Liver (tissue), 9 donors: ENCODE measurements around the gene NGLY1. TPM values are rescaled to one million over a fixed set of nuclear protein-coding genes. Genes with fewer than 3 reads are reported as not detected.
A peak's percentile ranks its signal among the peaks of the same experiment; 100 is the strongest.

Experiments
- DNase-seq: peaks from one replicate; pipeline ENCODE4 v3.0.0-alpha.2; 2017; ENCODE audit warnings: low spot score
- H3K27ac ChIP-seq, 2 donors: one replicate each; pipeline ENCODE4 v1.7.0; 2013; ENCODE audit warnings: inconsistent platforms in 2 of 2, low read length in 2 of 2, control low read depth in 1 of 2, low read depth in 1 of 2, mild to moderate bottlenecking in 1 of 2
- H3K27me3 ChIP-seq, 4 donors: one replicate each; pipeline versions ENCODE4 v1.6.1 to v1.7.0; 2013; ENCODE audit warnings: low read length in 3 of 4, inconsistent platforms in 1 of 4, mild to moderate bottlenecking in 1 of 4, moderate library complexity in 1 of 4; ENCODE audit not compliant: control insufficient read depth in 4 of 4, insufficient read depth in 4 of 4
- H3K36me3 ChIP-seq, 4 donors: one replicate each; pipeline versions ENCODE4 v1.6.1 to v1.7.0; 2013; ENCODE audit warnings: low read length in 3 of 4, mild to moderate bottlenecking in 3 of 4, low read depth in 1 of 4, moderate library complexity in 1 of 4; ENCODE audit not compliant: control insufficient read depth in 4 of 4, insufficient read depth in 3 of 4
- H3K4me1 ChIP-seq, 4 donors: one replicate each; pipeline versions ENCODE4 v1.6.1 to v1.7.0; 2013; ENCODE audit warnings: low read length in 3 of 4, mild to moderate bottlenecking in 3 of 4, moderate library complexity in 1 of 4; ENCODE audit not compliant: control insufficient read depth in 4 of 4, insufficient read depth in 4 of 4
- H3K4me3 ChIP-seq, 3 donors: one replicate each; pipeline versions ENCODE4 v1.6.1 to v1.7.0; 2013; ENCODE audit warnings: low read length in 3 of 3, control low read depth in 1 of 3, low read depth in 1 of 3, mild to moderate bottlenecking in 1 of 3
- H3K9ac ChIP-seq, 2 donors: one replicate each; pipeline ENCODE4 v1.7.0; 2013; ENCODE audit warnings: low read length in 2 of 2, mild to moderate bottlenecking in 2 of 2, moderate library complexity in 2 of 2, control low read depth in 1 of 2, low read depth in 1 of 2
- H3K9me3 ChIP-seq, 4 donors: one replicate each; pipeline versions ENCODE4 v1.6.1 to v1.7.0; 2013; ENCODE audit warnings: low read length in 3 of 4; ENCODE audit not compliant: control insufficient read depth in 4 of 4
- EGR1 ChIP-seq, 2 donors: IDR thresholded peaks; 2 replicates each; pipeline ENCODE4 v1.6.1; 2016 to 2018; ENCODE audit warnings: antibody characterized with exemption in 2 of 2, low read depth in 2 of 2
- FOXA1 ChIP-seq: IDR thresholded peaks from 2 replicates; pipeline ENCODE4 v1.6.1; 2016; ENCODE audit warnings: antibody characterized with exemption
- FOXA2 ChIP-seq: IDR thresholded peaks from 2 replicates; pipeline ENCODE4 v1.6.1; 2016; ENCODE audit warnings: antibody characterized with exemption
- GABPA ChIP-seq, 2 donors: IDR thresholded peaks in 1 of 2; conservative IDR thresholded peaks in 1 of 2; 2 replicates each; pipeline ENCODE4 v1.6.1; 2016; ENCODE audit warnings: antibody characterized with exemption in 2 of 2, mild to moderate bottlenecking in 1 of 2, moderate library complexity in 1 of 2
- HNF4A ChIP-seq, 2 donors: conservative IDR thresholded peaks; 2 replicates each; pipeline ENCODE4 v1.6.1; 2016; ENCODE audit warnings: antibody characterized with exemption in 2 of 2, mild to moderate bottlenecking in 2 of 2
- HNF4G ChIP-seq: IDR thresholded peaks from 2 replicates; pipeline ENCODE4 v1.6.1; 2016; ENCODE audit warnings: antibody characterized with exemption
- JUND ChIP-seq, 2 donors: IDR thresholded peaks; 2 replicates each; pipeline ENCODE4 v1.6.1; 2016; ENCODE audit warnings: antibody characterized with exemption in 2 of 2
- NR2F2 ChIP-seq: IDR thresholded peaks from 2 replicates; pipeline ENCODE4 v1.6.1; 2016; ENCODE audit warnings: antibody characterized with exemption
- RAD21 ChIP-seq, 2 donors: IDR thresholded peaks; 2 replicates each; pipeline ENCODE4 v1.6.1; 2016; ENCODE audit warnings: antibody characterized with exemption in 2 of 2, mild to moderate bottlenecking in 2 of 2
- REST ChIP-seq: IDR thresholded peaks from 2 replicates; pipeline ENCODE4 v1.6.1; 2016; ENCODE audit warnings: antibody characterized with exemption, mild to moderate bottlenecking
- RXRA ChIP-seq, 2 donors: IDR thresholded peaks; 2 replicates each; pipeline ENCODE4 v1.6.1; 2017 to 2018; ENCODE audit warnings: antibody characterized with exemption in 2 of 2, mild to moderate bottlenecking in 1 of 2
- SP1 ChIP-seq: IDR thresholded peaks from 2 replicates; pipeline ENCODE4 v1.6.1; 2018; ENCODE audit warnings: antibody characterized with exemption, mild to moderate bottlenecking
- TAF1 ChIP-seq: conservative IDR thresholded peaks from 2 replicates; pipeline ENCODE4 v1.6.1; 2016; ENCODE audit warnings: antibody characterized with exemption, mild to moderate bottlenecking
- YY1 ChIP-seq: IDR thresholded peaks from 2 replicates; pipeline ENCODE4 v1.6.1; 2016; ENCODE audit warnings: antibody characterized with exemption, mild to moderate bottlenecking
- WGBS: extraction: QIAGEN DNeasy Blood & Tissue Kit; methylation state at CpG from one replicate; pipeline ENCODE4 v1.1.7; 2013; 5-methylcytosine and 5-hydroxymethylcytosine counted together
- polyA plus RNA-seq, 2 donors: library from polyadenylated mRNA; stranded (reverse) in 1 of 2; unstranded in 1 of 2; fragments of 200-250 nt in 1 of 2; fragments of >200 nt in 1 of 2; fragmentation: Nextera tagmentation in 1 of 2; extraction: Ambion mirVana in 1 of 2; gene quantifications; one replicate each; pipeline versions ENCODE4 v1.2.1 to v1.2.3, GENCODE V29; 2013 to 2015
- total RNA-seq, 2 donors: library from RNA; depleted of rRNA; stranded (reverse); fragments of >200 nt; gene quantifications; one replicate each; pipeline ENCODE4 v1.2.3, GENCODE V29; 2014
- TF ChIP-seq, protein P1 (sequence below): IDR thresholded peaks from 2 replicates; pipeline ENCODE4 v1.6.1; 2016; ENCODE audit warnings: antibody characterized with exemption
- TF ChIP-seq, protein P2 (sequence below): IDR thresholded peaks from 2 replicates; pipeline ENCODE4 v1.6.1; 2016; ENCODE audit warnings: antibody characterized with exemption
- TF ChIP-seq, protein P3 (sequence below): fragments of 150-350 bp; IDR thresholded peaks from 2 replicates; pipeline ENCODE4 v1.5.1; 2017; ENCODE audit warnings: improper control_type of control experiment, low read depth, low read length; ENCODE audit not compliant: missing input control
- TF ChIP-seq, protein P4 (sequence below): IDR thresholded peaks from 2 replicates; pipeline ENCODE4 v1.6.1; 2016; ENCODE audit warnings: antibody characterized with exemption
- donor health status: healthy.
- donor health status: healthy.
- donor health status: healthy.
- donor health status: healthy.
- donor health status: healthy.

The NGLY1 gene
- total and polyA plus RNA-seq, 4 donors: 13.3 to 31.5 (median 23.9) TPM

- no peaks in the 10 kb centered on the region for H3K27me3 ChIP-seq
- H3K27ac ChIP-seq: peak overlapping the region; percentile 88 to 89
- TF ChIP-seq REST (peak; percentile 17), NR2F2 (no peak)
- no peaks in the 10 kb centered on the region for H3K9me3 ChIP-seq
- peak overlapping the region; percentile 72 to 96 (median 82) for H3K4me3 ChIP-seq
- DNase-seq: no peak
- 11% methylated on average over 34 of the region's 34 CpGs for WGBS
- peaks cover 0 to 21% (median 12%) of the 10 kb centered on the region in 4 donors for H3K4me1 ChIP-seq
- peak overlapping the region; percentile 77 to 85 for H3K9ac ChIP-seq
- no peaks in the 10 kb centered on the region for H3K36me3 ChIP-seq
These were observed 644 bp upstream of the NGLY1 start for GRCh38 chr3:25783661-25784512.

DNA sequence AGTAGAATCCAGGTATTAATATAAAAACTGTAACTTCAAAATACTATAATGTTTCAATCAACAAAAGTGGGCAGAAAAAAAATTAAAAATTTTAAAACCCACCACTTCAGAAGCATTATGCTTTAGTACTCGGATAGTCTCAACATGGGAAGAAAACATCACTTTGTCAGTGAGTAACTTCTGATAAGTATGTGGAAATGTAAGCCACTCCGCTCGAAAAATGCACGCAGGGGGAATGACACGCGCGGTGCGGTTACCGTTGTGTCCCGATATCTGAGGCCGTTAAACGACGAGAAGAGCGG, 656 bp downstream of the NGLY1 start:
- H3K27ac ChIP-seq: peak overlapping the region; percentile 78 to 93
- no peaks in the 10 kb centered on the region for H3K27me3 ChIP-seq
- peaks cover 1 to 8% (median 5%) of the 10 kb centered on the region in 4 donors for H3K36me3 ChIP-seq
- TF ChIP-seq YY1 (no peak), EGR1 (IDR thresholded peaks at IDR 0.05; ENCODE audit: low read depth in 2 of 2) (no peak), SP1 (no peak), REST (no peak), NR2F2 (no peak), GABPA (IDR thresholded peaks at IDR 0.05 in 1 of 2, conservative IDR thresholded peaks at IDR 0.05 in 1 of 2) (no peak), TAF1 (no peak), FOXA2 (no peak), JUND (IDR thresholded peaks at IDR 0.05) (no peak), FOXA1 (no peak), RXRA (IDR thresholded peaks at IDR 0.05) (no peak), RAD21 (IDR thresholded peaks at IDR 0.05) (no peak), HNF4A (conservative IDR thresholded peaks at IDR 0.05) (no peak), HNF4G (no peak)
- TF ChIP-seq, protein P1, sequence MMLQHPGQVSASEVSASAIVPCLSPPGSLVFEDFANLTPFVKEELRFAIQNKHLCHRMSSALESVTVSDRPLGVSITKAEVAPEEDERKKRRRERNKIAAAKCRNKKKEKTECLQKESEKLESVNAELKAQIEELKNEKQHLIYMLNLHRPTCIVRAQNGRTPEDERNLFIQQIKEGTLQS: no peak
- TF ChIP-seq, protein P2, sequence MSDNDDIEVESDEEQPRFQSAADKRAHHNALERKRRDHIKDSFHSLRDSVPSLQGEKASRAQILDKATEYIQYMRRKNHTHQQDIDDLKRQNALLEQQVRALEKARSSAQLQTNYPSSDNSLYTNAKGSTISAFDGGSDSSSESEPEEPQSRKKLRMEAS: no peak
- TF ChIP-seq, protein P3, sequence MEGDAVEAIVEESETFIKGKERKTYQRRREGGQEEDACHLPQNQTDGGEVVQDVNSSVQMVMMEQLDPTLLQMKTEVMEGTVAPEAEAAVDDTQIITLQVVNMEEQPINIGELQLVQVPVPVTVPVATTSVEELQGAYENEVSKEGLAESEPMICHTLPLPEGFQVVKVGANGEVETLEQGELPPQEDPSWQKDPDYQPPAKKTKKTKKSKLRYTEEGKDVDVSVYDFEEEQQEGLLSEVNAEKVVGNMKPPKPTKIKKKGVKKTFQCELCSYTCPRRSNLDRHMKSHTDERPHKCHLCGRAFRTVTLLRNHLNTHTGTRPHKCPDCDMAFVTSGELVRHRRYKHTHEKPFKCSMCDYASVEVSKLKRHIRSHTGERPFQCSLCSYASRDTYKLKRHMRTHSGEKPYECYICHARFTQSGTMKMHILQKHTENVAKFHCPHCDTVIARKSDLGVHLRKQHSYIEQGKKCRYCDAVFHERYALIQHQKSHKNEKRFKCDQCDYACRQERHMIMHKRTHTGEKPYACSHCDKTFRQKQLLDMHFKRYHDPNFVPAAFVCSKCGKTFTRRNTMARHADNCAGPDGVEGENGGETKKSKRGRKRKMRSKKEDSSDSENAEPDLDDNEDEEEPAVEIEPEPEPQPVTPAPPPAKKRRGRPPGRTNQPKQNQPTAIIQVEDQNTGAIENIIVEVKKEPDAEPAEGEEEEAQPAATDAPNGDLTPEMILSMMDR: no peak
- TF ChIP-seq, protein P4, sequence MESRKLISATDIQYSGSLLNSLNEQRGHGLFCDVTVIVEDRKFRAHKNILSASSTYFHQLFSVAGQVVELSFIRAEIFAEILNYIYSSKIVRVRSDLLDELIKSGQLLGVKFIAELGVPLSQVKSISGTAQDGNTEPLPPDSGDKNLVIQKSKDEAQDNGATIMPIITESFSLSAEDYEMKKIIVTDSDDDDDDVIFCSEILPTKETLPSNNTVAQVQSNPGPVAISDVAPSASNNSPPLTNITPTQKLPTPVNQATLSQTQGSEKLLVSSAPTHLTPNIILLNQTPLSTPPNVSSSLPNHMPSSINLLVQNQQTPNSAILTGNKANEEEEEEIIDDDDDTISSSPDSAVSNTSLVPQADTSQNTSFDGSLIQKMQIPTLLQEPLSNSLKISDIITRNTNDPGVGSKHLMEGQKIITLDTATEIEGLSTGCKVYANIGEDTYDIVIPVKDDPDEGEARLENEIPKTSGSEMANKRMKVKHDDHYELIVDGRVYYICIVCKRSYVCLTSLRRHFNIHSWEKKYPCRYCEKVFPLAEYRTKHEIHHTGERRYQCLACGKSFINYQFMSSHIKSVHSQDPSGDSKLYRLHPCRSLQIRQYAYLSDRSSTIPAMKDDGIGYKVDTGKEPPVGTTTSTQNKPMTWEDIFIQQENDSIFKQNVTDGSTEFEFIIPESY: no peak
- H3K4me3 ChIP-seq: peak overlapping the region; percentile 73 to 96 (median 88)
- H3K9ac ChIP-seq: peak overlapping the region; percentile 80 to 91
- peaks cover 0 to 18% (median 12%) of the 10 kb centered on the region in 4 donors for H3K4me1 ChIP-seq
- no peak for DNase-seq
- H3K9me3 ChIP-seq: no peaks in the 10 kb centered on the region
- WGBS: under 1% methylated on average over 14 of the region's 14 CpGs
